ENCODE data around the gene ZNF674. TPM values are rescaled to one million over a fixed set of nuclear protein-coding genes. Genes with fewer than 3 reads are reported as not detected.

The ZNF674 gene
- total RNA-seq, 1 experiment from 2014 or later: 5.5 TPM

Other genes with a start within 250 kb of the ZNF674 start
- gene CHST7, start 28.3 kb upstream of the ZNF674 start, total RNA-seq (2014; rRNA removed; shearing (Covaris generic); ENCODE audit: low replicate concordance): 2.4 and 5.1 TPM in 2 replicates
- 1.2 and 1.4 TPM in 2 replicates for gene SLC9A7, start 213.7 kb upstream of the ZNF674 start, total RNA-seq (2014; rRNA removed; shearing (Covaris generic); ENCODE audit: low replicate concordance)

Measured in MG63 (cell line).